Neural cell (in vitro differentiated cells): Measurements from ENCODE around the gene SF1. TPM values are rescaled to one million over a fixed set of nuclear protein-coding genes. Genes with fewer than 3 reads are reported as not detected.

Experiments used
- H2AFZ ChIP-seq: fragments of 200-600, 300-800 bp; sonication (generic), shearing (Covaris generic); 2 replicates; pipeline ENCODE4 v1.6.0; 2014; ENCODE audit warnings: low read depth, mild to moderate bottlenecking, antibody characterized with exemption, low read length, moderate library complexity
- H3F3A ChIP-seq: fragments of 200-600 bp; shearing (Covaris generic); 2 replicates; pipeline ENCODE4 v1.6.1; 2016; ENCODE audit warnings: mild to moderate bottlenecking, moderate library complexity, mixed read lengths, antibody characterized with exemption, low read length; ENCODE audit not compliant: insufficient read depth, poor library complexity, severe bottlenecking
- H3K27ac ChIP-seq: fragments of 200-600, 300-800 bp; sonication (generic), shearing (Covaris generic); 2 replicates; pipeline ENCODE4 v1.5.1; 2014; ENCODE audit warnings: mild to moderate bottlenecking, low read length, moderate library complexity
- H3K27me3 ChIP-seq: fragments of 300-800, 200-600 bp; sonication (generic), shearing (Covaris generic); 2 replicates; pipeline ENCODE4 v1.6.0; 2014; ENCODE audit warnings: mild to moderate bottlenecking, low read depth, low read length, moderate library complexity; ENCODE audit not compliant: insufficient read depth
- H3K36me3 ChIP-seq: fragments of 300-800, 200-600 bp; sonication (generic), shearing (Covaris generic); 2 replicates; pipeline ENCODE4 v1.5.1; 2014; ENCODE audit warnings: mild to moderate bottlenecking, antibody characterized with exemption, low read length, moderate library complexity; ENCODE audit not compliant: insufficient read depth
- H3K4me2 ChIP-seq: fragments of 300-800, 200-600 bp; sonication (generic), shearing (Covaris generic); 2 replicates; pipeline ENCODE4 v1.6.0; 2014; ENCODE audit warnings: mild to moderate bottlenecking, low read length
- H3K4me3 ChIP-seq: fragments of 300-800, 200-600 bp; sonication (generic), shearing (Covaris generic); 2 replicates; pipeline ENCODE4 v1.5.1; 2014; ENCODE audit warnings: mild to moderate bottlenecking, low read length, moderate library complexity
- H3K79me2 ChIP-seq: fragments of 200-600 bp; shearing (Covaris generic); replicated peaks from 2 replicates; pipeline ENCODE4 v1.6.0; 2014; ENCODE audit warnings: mild to moderate bottlenecking, low read length, moderate library complexity; ENCODE audit not compliant: insufficient read depth
- H3K9ac ChIP-seq: fragments of 300-800, 200-600 bp; sonication (generic), shearing (Covaris generic); 2 replicates; pipeline ENCODE4 v1.6.1; 2016; ENCODE audit warnings: mild to moderate bottlenecking, low read length, mixed read lengths
- H3K9me2 ChIP-seq: fragments of 200-600 bp; shearing (Covaris generic); 2 replicates; pipeline ENCODE4 v1.6.1; 2016; ENCODE audit warnings: mild to moderate bottlenecking, low read length, mixed read lengths; ENCODE audit not compliant: insufficient read depth
- H3K9me3 ChIP-seq: fragments of 200-600, 300-800 bp; sonication (generic), shearing (Covaris generic); 2 replicates; pipeline ENCODE4 v1.6.1; 2016; ENCODE audit warnings: mild to moderate bottlenecking, mixed run types, low read length, moderate library complexity, mixed read lengths
- H4K20me1 ChIP-seq: fragments of 200-600 bp; shearing (Covaris generic); 2 replicates; pipeline ENCODE4 v1.6.1; 2016; ENCODE audit warnings: mild to moderate bottlenecking, mixed run types; ENCODE audit not compliant: insufficient read depth
- CTCF ChIP-seq: fragments of 450-650 bp; IDR thresholded peaks from 2 replicates; pipeline ENCODE4 v1.5.1; 2014; ENCODE audit warnings: antibody characterized with exemption, mild to moderate bottlenecking, moderate library complexity; ENCODE audit not compliant: poor library complexity, severe bottlenecking
- EP300 ChIP-seq: fragments of 450-650 bp; conservative IDR thresholded peaks from 2 replicates; pipeline ENCODE4 v1.6.1; 2014; ENCODE audit warnings: antibody characterized with exemption, mild to moderate bottlenecking, moderate library complexity; ENCODE audit not compliant: poor library complexity, severe bottlenecking
- EZH2 ChIP-seq: fragments of 200-600, 300-800 bp; shearing (Covaris generic), sonication (generic); IDR thresholded peaks from 2 replicates; pipeline ENCODE4 v1.6.1; 2014; ENCODE audit warnings: antibody characterized with exemption, low read length, borderline replicate concordance, mild to moderate bottlenecking; ENCODE audit not compliant: insufficient read depth, poor library complexity, severe bottlenecking
- MXI1 ChIP-seq: fragments of 450-650 bp; conservative IDR thresholded peaks from 2 replicates; pipeline ENCODE4 v1.6.1; 2014; ENCODE audit warnings: antibody characterized with exemption, mild to moderate bottlenecking; ENCODE audit not compliant: poor library complexity, severe bottlenecking
- POLR2AphosphoS5 ChIP-seq: IDR thresholded peaks from 2 replicates; pipeline ENCODE4 v1.6.1; 2012
- RAD21 ChIP-seq: fragments of 450-650 bp; conservative IDR thresholded peaks from 2 replicates; pipeline ENCODE4 v1.6.1; 2014; ENCODE audit warnings: antibody characterized with exemption, mild to moderate bottlenecking, moderate library complexity
- REST ChIP-seq: IDR thresholded peaks from 2 replicates; pipeline ENCODE4 v1.6.1; 2012; ENCODE audit warnings: borderline replicate concordance
- SMC3 ChIP-seq: fragments of 450-650 bp; conservative IDR thresholded peaks from 2 replicates; pipeline ENCODE4 v1.6.1; 2014; ENCODE audit warnings: antibody characterized with exemption, mild to moderate bottlenecking, moderate library complexity; ENCODE audit not compliant: poor library complexity
- TAF1 ChIP-seq: IDR thresholded peaks from 2 replicates; pipeline ENCODE4 v1.6.1; 2012; ENCODE audit warnings: low read depth
- polyA plus RNA-seq: library from polyadenylated mRNA; depleted of rRNA; stranded (reverse); fragments of >200 nt; gene quantifications from 2 replicates; pipeline ENCODE4 v1.2.3, GENCODE V29; 2014

The SF1 gene
- polyA plus RNA-seq, 1 donor from 2014 or later: 53.2 TPM

GRCh38 chr11:64789331-64790204 is 11.2 kb upstream of the SF1 start:
- H3K9me2 ChIP-seq: no peaks in the 10 kb centered on the region
- H3K4me2 ChIP-seq: no peak overlapping the region
- H4K20me1 ChIP-seq: no peaks in the 10 kb centered on the region
- no peaks in the 10 kb centered on the region for H3K27me3 ChIP-seq
- H3F3A ChIP-seq: no peaks in the 10 kb centered on the region
- no peak overlapping the region for H2AFZ ChIP-seq
- H3K9ac ChIP-seq: no peak overlapping the region
- H3K4me3 ChIP-seq: no peak overlapping the region
- H3K36me3 ChIP-seq: no peaks in the 10 kb centered on the region
- TF ChIP-seq SMC3 (no peak), POLR2AphosphoS5 (no peak), MXI1 (no peak), EP300 (no peak), CTCF (no peak), TAF1 (no peak), REST (no peak), RAD21 (no peak)
- H3K9me3 ChIP-seq: no peaks in the 10 kb centered on the region
- H3K27ac ChIP-seq: no peak overlapping the region
- H3K79me2 ChIP-seq: no peaks in the 10 kb centered on the region

GRCh38 chr11:64788321-64789215 is 10.2 kb upstream of the SF1 start:
- Histone ChIP-seq H3K4me2 (no peak overlapping the region), H3K27ac (no peak overlapping the region), H3K27me3 (no peaks in the 10 kb centered on the region), H3F3A (no peaks in the 10 kb centered on the region), H3K9me3 (no peaks in the 10 kb centered on the region), H3K9me2 (no peaks in the 10 kb centered on the region), H2AFZ (no peak overlapping the region), H3K79me2 (no peaks in the 10 kb centered on the region), H3K4me3 (no peak overlapping the region), H3K36me3 (no peaks in the 10 kb centered on the region), H4K20me1 (no peaks in the 10 kb centered on the region), H3K9ac (no peak overlapping the region)
- TF ChIP-seq SMC3: no peak
- TF ChIP-seq POLR2AphosphoS5: no peak
- TF ChIP-seq CTCF: no peak
- no peak for TF ChIP-seq EZH2
- TF ChIP-seq TAF1: no peak
- no peak for TF ChIP-seq RAD21
- TF ChIP-seq REST: no peak
- TF ChIP-seq MXI1: no peak
- TF ChIP-seq EP300: no peak
